Gastroesophageal sphincter (tissue), 4 donors: ENCODE data around the gene MPND. TPM values are rescaled to one million over a fixed set of nuclear protein-coding genes. Genes with fewer than 3 reads are reported as not detected.

Source experiments
- ATAC-seq: fragments of 150-250 bp; one replicate; pipeline ENCODE4 v1.9.1; 2016; ENCODE audit warnings: mild to moderate bottlenecking, moderate library complexity
- H3K27ac ChIP-seq, 4 donors: fragments of 200-600 bp; sonication (generic) in 3 of 4; 1 replicate in 3 of 4; 2 replicates in 1 of 4; pipeline ENCODE4 v1.5.1; 2016 to 2019
- H3K27me3 ChIP-seq: fragments of 200-600 bp; sonication (generic); one replicate; pipeline ENCODE4 v1.5.1; 2019
- H3K36me3 ChIP-seq, 2 donors: fragments of 200-600 bp; sonication (generic); one replicate each; pipeline ENCODE4 v1.5.1; 2019; ENCODE audit warnings: control low read depth in 1 of 2
- H3K4me1 ChIP-seq, 3 donors: fragments of 200-600 bp; sonication (generic); 1 replicate in 2 of 3; 2 replicates in 1 of 3; pipeline ENCODE4 v1.5.1; 2016 to 2019; ENCODE audit warnings: control low read depth in 2 of 3
- H3K4me3 ChIP-seq, 2 donors: fragments of 200-600 bp; sonication (generic); one replicate each; pipeline ENCODE4 v1.5.1; 2019; ENCODE audit warnings: mild to moderate bottlenecking in 1 of 2, moderate library complexity in 1 of 2
- H3K9me3 ChIP-seq, 3 donors: fragments of 200-600 bp; sonication (generic); one replicate each; pipeline ENCODE4 v1.5.1; 2017 to 2019; ENCODE audit warnings: control low read depth in 2 of 3
- EP300 ChIP-seq: sonication (generic); formaldehyde crosslinking; IDR thresholded peaks from one replicate; pipeline ENCODE4 v1.6.1; 2017; ENCODE audit warnings: antibody characterized with exemption, mild to moderate bottlenecking
- POLR2A ChIP-seq, 2 donors: fragments of 450-650 bp; IDR thresholded peaks; one replicate each; pipeline ENCODE4 v1.6.1; 2017; ENCODE audit warnings: antibody characterized with exemption in 2 of 2, mild to moderate bottlenecking in 2 of 2, moderate library complexity in 1 of 2
- POLR2AphosphoS5 ChIP-seq: sonication (generic); formaldehyde crosslinking; IDR thresholded peaks from one replicate; pipeline ENCODE4 v1.6.1; 2017; ENCODE audit warnings: antibody characterized with exemption
- WGBS, 2 donors: methylation state at CpG; one replicate each; pipeline ENCODE4 v1.1.5; 2018; ENCODE audit warnings: low coverage in 1 of 2; 5-methylcytosine and 5-hydroxymethylcytosine counted together
- total RNA-seq, 4 donors: library from RNA; depleted of rRNA; stranded (reverse); fragments of >200 nt; gene quantifications; one replicate each; pipeline ENCODE4 v1.1.0, GENCODE V29; 2016
- TF ChIP-seq, protein P1 (sequence below), 4 experiments: fragments of 200-600 bp in 2 of 4; fragments of 450-650 bp in 2 of 4; sonication (generic) in 1 of 4; IDR thresholded peaks; one replicate each; pipeline ENCODE4 v1.5.1; 2017 to 2019; ENCODE audit warnings: antibody characterized with exemption in 4 of 4, mild to moderate bottlenecking in 2 of 4, moderate library complexity in 2 of 4

MPND gene
- total RNA-seq, 4 donors from 2014 or later, result 4.7 to 7.5 (median 6.0) TPM

DNA sequence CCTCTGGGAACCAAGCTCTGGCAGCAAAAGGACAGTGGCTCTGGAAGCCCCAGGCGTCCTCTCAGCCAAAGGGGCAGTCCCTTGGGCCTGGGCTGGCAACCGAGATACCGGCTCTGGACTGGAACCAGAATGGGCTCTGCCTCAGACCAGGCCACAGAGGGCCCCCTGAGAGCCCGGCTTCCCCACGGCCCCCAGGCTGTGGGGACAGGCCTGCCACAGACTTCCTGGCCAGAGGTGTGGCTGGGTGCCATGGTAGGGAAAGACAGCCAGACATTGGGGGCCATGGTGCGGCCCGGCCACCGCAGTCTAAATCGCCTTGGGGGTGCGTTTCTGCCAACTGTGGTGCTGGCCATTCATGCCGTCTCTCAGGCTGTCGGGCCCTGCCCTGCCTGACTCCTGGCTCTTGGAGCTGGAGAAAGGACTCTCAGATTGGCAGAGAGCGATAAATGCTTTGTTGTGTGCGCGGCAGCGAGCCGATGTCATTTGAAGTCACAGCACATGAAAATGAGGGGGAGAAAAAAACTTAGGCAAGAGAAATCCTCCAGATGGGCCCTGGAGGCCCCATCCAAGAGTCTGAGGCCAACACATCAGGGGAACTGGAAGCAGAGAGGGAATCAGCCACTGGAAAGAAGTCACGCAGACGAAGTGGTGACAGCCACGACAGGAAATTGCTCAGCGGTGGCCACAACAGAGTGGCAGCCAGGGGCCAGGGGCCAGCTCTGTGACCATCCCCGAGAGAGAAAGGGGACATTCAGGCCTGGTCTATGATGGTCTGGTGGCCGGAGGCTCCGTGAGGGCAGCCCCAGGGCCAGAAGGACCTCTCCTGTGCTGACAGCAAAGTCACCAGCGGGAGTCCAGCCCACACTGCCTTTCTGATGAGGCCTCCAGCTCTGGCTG, 30.5 kb downstream of the MPND start:
- peaks cover 10 to 100% (median 85%) of the 10 kb centered on the region in 3 donors for H3K4me1 ChIP-seq

DNA sequence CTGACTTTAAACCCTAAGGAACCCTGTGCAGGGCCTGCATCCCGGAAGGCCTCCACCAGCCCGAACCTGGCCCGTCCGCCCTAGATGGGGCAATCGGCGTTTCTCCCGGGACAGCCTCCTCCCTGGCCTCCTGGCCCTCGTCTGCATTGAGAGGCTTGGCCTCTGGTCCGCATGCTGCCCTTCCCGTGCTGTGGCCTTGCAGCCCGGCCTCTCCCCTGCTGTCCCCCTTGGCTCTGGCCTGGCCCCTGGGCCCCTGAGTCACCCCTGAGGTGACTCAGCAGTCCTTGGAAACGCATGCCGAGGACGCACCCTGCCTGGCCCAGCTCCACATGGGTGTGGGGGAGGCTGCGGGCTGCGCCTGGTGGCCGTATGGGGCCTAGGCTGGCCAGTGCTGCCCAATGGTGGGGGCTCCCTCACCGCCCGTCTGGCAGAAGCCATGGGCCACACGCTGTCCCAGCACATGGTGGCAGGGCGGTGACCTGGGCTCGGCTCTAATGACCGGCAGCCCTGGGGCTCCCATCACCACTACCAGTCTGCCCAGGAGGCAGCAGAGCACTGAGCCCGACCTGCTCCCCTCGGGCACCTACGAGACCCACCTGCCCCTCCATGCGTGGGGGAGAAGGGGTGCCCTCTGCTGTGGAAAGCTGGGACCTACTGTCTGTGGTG, 31.3 kb downstream of the MPND start:
- Histone ChIP-seq H3K27me3 (no peaks in the 10 kb centered on the region), H3K9me3 (no peaks in the 10 kb centered on the region), H3K4me3 (peak overlapping the region in 1 of 2 donors; percentile 8), H3K27ac (peak overlapping the region; percentile 35 to 91 (median 87)), H3K36me3 (no peaks in the 10 kb centered on the region), H3K4me1 (peaks cover 10 to 100% (median 85%) of the 10 kb centered on the region in 3 donors)
- peak; percentile 89 for ATAC-seq
- TF ChIP-seq POLR2AphosphoS5, result peak; percentile 83
- TF ChIP-seq EP300, result no peak
- TF ChIP-seq, protein P1, sequence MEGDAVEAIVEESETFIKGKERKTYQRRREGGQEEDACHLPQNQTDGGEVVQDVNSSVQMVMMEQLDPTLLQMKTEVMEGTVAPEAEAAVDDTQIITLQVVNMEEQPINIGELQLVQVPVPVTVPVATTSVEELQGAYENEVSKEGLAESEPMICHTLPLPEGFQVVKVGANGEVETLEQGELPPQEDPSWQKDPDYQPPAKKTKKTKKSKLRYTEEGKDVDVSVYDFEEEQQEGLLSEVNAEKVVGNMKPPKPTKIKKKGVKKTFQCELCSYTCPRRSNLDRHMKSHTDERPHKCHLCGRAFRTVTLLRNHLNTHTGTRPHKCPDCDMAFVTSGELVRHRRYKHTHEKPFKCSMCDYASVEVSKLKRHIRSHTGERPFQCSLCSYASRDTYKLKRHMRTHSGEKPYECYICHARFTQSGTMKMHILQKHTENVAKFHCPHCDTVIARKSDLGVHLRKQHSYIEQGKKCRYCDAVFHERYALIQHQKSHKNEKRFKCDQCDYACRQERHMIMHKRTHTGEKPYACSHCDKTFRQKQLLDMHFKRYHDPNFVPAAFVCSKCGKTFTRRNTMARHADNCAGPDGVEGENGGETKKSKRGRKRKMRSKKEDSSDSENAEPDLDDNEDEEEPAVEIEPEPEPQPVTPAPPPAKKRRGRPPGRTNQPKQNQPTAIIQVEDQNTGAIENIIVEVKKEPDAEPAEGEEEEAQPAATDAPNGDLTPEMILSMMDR (IDR thresholded peaks at IDR 0.05), result peak in 1 of 4 experiments; percentile 28
- 40% methylated on average over 1 of the region's 27 CpGs; no CpG with 5 or more reads in 1 of the 2 donors for WGBS, 2 donors

More for the DNA sequence above, 30.5 kb downstream of the MPND start:
- WGBS, 2 donors, result no CpG with 5 or more reads among the region's 25 CpGs
- TF ChIP-seq, protein P1 (IDR thresholded peaks at IDR 0.05), result no peak
- TF ChIP-seq POLR2A (IDR thresholded peaks at IDR 0.05) (no peak), EP300 (no peak), POLR2AphosphoS5 (no peak)
- Histone ChIP-seq H3K4me3 (peak overlapping the region in 1 of 2 donors; percentile 12), H3K27me3 (no peaks in the 10 kb centered on the region), H3K36me3 (no peaks in the 10 kb centered on the region), H3K9me3 (no peaks in the 10 kb centered on the region), H3K27ac (peak overlapping the region; percentile 35 to 91 (median 87))
- peak; percentile 28 for ATAC-seq

DNA sequence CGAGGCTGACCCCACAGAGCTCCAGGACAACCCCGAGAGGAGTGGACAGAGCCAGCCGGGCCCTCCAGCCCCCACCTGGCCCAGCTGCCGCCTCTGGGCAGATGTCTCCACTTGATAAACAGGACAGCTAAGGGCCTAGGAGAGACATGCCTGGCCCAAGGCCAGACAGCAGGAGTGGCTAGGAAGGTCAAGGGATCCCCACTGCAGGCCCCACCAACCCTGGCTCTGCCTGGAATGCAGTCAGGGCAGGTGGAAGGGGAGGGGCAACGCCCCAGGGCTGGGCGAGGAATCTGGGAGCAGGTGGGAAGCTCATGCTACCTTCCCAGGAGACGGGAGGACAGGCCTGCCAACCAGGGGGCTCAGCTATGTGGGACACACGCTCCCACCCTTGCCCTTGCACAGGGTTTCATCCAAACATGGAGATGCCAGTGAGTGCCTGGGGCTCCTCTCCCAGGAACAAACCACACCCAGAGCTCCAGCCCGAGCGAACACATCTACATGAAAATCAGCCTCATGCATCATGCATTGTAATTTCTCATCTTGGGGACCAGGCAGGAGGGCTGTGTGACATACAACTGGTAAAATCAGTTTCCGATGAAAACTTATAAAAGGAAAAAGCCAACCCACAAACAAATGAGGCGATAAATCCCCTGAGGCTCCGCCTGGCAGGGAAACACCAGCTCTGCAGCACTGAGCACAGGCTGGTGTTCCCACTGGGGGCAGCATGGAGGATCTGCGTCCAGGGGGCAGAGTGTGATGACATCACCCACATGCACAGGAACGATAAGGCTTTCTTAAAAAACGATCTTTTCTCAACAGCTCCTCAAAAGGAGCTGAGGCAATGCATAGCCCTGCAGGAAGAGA, 32.0 kb downstream of the MPND start:
- H3K9me3 ChIP-seq, result no peaks in the 10 kb centered on the region
- no peak for ATAC-seq
- TF ChIP-seq, protein P1 (IDR thresholded peaks at IDR 0.05), result peak in 3 of 4 experiments; percentile 38 to 48 (median 39)
- TF ChIP-seq POLR2AphosphoS5, result no peak
- WGBS, 2 donors, result 12 to 36% methylated on average over 5 to 6 of the region's 16 CpGs
- H3K4me3 ChIP-seq, result peak overlapping the region in 1 of 2 donors; percentile 8
- H3K27ac ChIP-seq, result peak overlapping the region; percentile 35 to 91 (median 87)
- no peaks in the 10 kb centered on the region for H3K36me3 ChIP-seq
- no peaks in the 10 kb centered on the region for H3K27me3 ChIP-seq
- H3K4me1 ChIP-seq, result peaks cover 10 to 100% (median 85%) of the 10 kb centered on the region in 3 donors

DNA sequence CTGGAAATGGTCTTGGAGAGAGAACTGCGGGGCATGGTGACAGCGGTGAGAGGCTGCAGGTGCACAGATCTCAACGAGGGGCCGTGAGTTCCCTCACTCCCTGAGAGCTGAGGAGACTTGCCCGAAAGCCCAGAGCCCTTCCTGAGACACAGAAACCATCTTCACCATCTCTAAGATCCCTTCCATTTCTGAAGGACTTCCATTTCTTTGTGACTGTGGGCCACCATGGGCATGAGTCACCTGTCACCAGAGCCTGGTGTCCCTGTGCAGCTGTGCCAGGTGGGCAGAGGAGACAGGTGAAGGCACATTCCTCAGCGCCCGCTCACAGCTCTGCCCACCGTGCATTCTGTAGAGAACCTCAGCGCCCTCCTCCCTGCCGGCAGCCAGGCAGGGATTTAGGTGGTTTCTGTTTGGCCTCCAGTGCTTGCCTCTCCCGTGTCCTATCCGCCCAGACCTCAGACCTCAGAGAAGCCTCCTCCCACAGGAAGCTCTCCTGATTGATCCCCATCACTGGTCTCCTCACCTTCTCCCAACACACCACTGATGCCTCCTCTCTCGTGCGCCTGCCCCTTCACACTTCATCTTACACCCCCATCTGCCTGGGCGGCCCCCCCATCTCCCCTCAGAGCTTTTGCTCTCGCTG, 32.8 kb downstream of the MPND start:
- no peak for TF ChIP-seq POLR2A (IDR thresholded peaks at IDR 0.05)
- TF ChIP-seq EP300, result no peak
- TF ChIP-seq, protein P1 (IDR thresholded peaks at IDR 0.05), result peak in 1 of 4 experiments; percentile 2
- TF ChIP-seq POLR2AphosphoS5, result no peak
- H3K9me3 ChIP-seq, result no peaks in the 10 kb centered on the region
- no peaks in the 10 kb centered on the region for H3K36me3 ChIP-seq
- H3K27ac ChIP-seq, result peak overlapping the region in 3 of 4 donors; percentile 87 to 91 (median 87)
- 39 to 71% methylated on average over 10 to 14 of the region's 16 CpGs for WGBS, 2 donors
- H3K4me1 ChIP-seq, result peaks cover 10 to 100% (median 82%) of the 10 kb centered on the region in 3 donors
- no peaks in the 10 kb centered on the region for H3K27me3 ChIP-seq
- no peak for ATAC-seq
- H3K4me3 ChIP-seq, result no peak overlapping the region
